HG03175 (cell line): ENCODE results near the gene TMEM86B.

Experiments used
- ATAC-seq: cut with Tn5 transposase; IDR thresholded peaks from one replicate; pipeline ENCODE4 v1.9.1; 2021; ENCODE audit warnings: mild to moderate bottlenecking, moderate library complexity; ENCODE audit not compliant: unreplicated experiment

The TMEM86B gene

GRCh38 chr19:55179606-55180484 lies 48.7 kb downstream of the TMEM86B start, which contains the start of gene SYT5:
TSS of gene SYT5 (minus strand) at chr19:55180289. CDS start at chr19:55179041, 1,248 bp downstream.
- ATAC-seq: no peak

DNA sequence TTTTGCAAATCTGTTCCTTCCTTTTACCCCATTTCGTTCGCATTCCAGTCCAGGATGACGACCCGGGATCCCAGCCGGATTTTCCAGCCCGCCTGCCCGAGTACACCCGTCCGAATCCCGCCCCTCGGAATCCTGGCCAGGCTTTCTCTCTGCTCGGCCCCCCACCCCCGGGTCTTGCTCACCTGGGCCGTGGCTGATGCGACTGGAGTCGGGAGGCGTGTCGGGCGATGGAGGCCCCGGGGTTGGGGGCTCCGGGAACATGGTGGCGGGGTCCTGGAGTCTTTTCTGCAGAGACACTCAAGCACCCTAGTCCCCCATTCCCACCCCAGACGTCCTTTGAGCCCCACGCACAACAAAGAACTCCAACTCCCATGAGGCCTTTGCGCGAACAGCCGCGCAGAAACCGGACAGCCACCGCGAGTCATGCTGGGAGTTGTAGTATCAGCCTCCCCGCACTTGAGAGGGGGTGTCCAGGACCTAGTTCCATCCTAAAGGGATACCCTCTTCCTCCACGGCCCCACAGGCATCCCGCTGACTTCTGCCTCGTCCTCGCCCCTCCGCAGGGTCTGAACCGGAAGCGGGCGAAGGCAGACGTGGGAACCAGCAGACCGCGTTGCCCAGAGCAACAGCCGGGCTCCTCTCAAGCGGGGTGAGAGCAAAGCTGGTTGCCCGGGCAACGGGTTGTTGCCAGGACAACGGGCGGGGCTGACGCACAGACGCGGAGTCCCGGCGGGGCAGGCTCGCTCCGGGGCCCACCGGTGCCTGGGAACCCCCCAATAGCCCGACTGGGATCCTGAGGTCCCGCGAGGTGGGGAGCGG lies 49.6 kb downstream of the TMEM86B start:
- ATAC-seq: peak; percentile 75
